Measurements from ENCODE around the gene A2M.

A2M gene

DNA sequence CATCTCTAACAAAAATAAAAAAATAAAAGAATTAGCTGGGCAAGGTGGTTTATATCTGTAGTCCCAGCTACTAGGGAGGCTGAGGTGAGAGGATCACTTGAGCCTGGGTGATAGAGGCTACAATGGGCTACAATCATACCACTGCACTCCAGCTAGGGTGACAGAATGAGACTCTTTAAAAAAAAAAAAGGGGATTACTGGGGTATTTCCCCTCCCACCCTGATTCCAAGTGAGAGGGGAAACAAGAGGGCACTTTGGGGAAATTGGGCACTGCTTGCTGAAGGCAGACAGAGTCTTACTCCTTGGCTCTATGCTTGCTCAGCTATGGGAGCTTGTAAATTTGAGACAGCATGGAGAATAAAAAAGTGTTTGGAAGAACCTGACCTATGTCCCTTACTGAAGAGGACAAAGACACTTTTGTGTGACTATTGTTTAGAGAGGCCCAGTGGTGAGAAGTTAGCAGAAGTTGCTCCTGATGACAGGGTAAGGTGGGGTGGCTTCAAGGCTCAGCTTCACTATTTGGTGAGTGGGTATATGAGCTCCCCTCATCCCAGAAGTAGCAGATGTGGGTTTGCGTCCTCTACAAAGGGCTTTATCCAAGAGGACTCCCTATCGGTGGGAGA, 82.3 kb downstream of the A2M start:
- no peak for DNase-seq

DNA sequence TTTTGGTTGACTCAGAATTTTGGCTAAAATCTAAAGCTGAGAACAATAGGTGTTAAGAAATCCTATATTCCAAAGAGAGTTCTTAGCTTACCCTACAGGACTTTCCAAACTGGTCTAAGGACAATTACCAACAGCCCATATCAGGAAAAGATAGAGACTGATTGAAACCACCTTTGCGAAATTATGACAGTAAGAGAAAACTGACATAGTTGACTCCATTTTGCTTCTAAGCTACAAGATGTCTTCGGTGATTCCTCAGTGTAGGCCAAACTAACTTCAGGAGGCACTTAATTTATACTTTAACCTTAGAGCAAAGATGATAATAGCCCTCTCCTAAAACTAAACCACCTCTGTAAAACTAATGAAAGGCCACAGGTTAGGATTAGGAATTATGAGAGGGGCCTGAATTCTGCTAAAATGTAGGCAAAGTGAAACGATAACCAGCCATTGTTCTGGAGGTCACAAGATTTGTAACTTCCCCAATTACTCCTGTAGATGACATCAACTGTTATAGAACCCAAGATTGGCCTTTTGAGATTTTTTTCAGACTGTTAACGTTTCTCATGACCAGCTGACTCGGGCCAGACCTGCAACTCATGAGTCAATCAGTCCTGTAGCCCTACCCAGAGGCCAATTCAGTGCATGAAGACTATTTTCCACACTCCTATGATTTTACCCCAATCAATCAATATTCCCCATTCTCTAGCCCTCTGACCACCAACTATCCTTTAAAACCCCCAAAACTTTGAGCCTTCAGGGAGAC, 83.3 kb downstream of the A2M start:
- DNase-seq, result no peak

DNA sequence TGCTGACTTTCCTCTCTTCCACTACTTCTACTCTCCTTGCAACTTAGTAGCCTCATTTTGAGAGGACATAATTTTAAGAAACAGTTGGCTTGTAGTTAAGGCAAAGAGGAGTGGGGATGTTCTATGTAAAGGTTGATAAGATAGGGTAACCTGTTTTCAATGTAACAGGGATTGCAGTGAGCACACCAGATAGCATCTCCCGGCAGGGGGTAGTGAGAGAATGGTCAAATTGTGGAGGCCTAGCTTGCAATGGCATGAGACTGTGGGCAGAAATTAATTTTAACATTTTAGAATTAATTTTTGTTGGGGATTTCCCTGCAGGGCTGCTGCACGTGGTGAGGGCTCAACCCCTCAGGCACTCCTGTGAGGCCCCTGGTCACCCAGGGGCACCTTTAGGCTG, 84.9 kb downstream of the A2M start:
- DNase-seq, result no peak

DNA sequence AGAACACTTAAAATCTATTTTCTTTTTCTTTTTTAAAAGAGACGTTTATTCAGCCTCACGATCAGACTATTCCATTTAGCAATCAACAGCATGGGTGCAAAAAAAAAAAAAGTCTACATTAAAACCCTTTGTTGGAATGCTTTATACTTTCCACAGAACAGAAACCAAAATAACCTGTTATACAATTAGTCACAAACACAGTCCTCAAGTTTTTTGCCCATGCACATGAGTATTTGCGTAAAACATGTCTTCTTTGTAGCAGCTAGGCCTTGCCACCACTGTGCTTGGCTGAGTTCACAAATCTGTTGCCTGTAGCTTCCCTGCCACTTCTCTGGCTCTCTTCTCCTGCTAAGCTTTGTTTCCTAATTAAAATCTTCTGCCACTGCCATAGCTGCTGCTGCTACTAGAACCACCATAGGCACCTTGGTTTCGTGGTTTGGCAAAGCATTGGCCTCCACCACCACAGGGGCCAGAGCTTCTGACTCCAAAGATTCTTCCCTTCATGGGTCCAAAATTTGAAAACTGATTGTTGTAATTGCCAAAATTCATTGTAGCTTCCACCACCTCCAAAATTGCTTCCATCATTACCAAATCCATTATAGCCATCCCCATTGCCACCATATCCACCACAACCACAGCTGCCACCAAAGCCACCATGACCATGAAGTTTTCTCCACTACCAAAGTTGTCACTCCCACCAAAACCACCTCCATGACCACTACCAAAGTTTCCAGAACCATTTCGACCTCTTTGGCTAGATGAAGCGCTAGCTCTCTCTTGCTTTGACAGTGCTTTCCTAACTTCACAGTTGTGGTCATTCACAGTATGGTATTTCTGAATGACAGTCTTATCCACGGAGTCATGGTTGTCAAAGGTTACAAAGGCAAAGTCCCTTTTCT, 88.3 kb downstream of the A2M start:
- DNase-seq, result no peak

DNA sequence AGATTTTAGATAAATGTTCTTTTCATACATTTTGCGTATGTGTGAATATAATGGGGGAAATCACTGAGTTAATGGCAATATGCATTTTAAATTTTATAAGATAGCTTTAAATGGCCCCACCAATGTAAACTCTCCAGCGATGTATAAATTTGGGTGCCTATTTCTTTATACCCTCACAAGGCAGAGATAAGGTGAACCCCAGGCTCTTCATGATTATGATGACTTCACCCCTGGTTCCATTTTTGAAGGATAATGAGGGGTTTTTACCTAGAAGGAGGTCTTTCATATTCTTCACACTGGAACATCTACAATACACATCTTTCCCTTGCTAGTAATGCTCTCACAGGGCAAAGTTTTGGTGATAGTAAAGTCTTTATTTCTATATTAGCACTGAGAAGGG, 91.2 kb downstream of the A2M start:
- no peak for DNase-seq

DNA sequence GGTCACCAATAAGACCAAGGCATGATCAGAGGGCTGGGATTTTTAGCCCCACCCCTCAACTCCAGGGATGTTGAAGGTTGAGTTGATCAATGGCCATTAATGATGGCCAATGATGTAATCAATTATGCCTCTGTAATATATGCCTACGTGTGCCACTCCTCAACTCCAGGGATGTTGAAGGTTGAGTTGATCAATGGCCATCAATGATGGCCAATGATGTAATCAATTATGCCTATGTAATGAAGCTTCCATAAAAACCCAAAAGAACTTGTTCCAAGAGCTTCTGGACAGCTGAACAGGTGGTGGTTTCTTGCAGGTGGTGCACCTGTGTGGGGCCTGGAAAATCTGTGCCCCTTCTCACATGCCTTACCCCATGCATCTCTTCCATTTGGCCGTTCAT, 93.1 kb downstream of the A2M start:
- DNase-seq, result no peak

Measured in NCI-H510A (cell line).